Prostate gland (tissue), 2 donors: Measurements from ENCODE around the gene GALNT13.

Source experiments
- CTCF ChIP-seq, 4 experiments: fragments of 200-600 bp in 2 of 4; fragments of 450-650 bp in 2 of 4; sonication (generic) in 2 of 4; IDR thresholded peaks; 1 replicate in 3 of 4; 2 replicates in 1 of 4; pipeline ENCODE4 v1.5.1; 2016 to 2019; ENCODE audit warnings: antibody characterized with exemption in 4 of 4, mild to moderate bottlenecking in 2 of 4, moderate library complexity in 2 of 4
- POLR2A ChIP-seq: fragments of 450-650 bp; IDR thresholded peaks from one replicate; pipeline ENCODE4 v1.6.1; 2016; ENCODE audit warnings: antibody characterized with exemption, mild to moderate bottlenecking
- POLR2AphosphoS5 ChIP-seq: sonication (generic); formaldehyde crosslinking; IDR thresholded peaks from one replicate; pipeline ENCODE4 v1.6.1; 2017; ENCODE audit warnings: antibody characterized with exemption

- TF ChIP-seq CTCF (IDR thresholded peaks at IDR 0.05) (no peak), POLR2AphosphoS5 (no peak), POLR2A (no peak)
Measured at GRCh38 chr2:154291927-154292326, 420.2 kb downstream of the GALNT13 start.
